Inferior parietal cortex (tissue), 1 donor: ENCODE results near the gene TSPEAR.

Experiments
- DNase-seq: peaks from one replicate; pipeline ENCODE4 v3.0.0-alpha.2; 2016; ENCODE audit errors: extremely low spot score

The TSPEAR gene

DNA sequence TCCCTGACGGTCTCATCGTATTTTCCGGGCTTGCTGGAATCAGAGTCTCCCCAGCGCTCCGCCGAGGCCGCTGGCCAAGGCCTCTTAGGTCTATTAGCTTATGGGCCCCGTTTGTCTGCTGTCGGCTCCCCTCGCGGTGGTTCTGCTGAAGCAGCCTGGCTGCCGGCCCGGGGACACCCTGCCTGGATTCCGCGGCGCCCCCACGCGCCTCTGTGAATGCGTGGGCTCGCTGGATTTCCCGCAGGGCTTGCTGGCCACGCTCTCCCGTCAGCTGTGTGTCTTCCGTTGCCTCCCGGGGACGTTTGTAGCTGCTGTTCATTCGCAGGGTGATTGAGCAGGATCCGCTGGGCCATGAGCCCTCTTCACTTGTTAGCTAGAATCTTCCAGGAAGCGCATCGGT lies 247.6 kb downstream of the TSPEAR start:
- no peak for DNase-seq

DNA sequence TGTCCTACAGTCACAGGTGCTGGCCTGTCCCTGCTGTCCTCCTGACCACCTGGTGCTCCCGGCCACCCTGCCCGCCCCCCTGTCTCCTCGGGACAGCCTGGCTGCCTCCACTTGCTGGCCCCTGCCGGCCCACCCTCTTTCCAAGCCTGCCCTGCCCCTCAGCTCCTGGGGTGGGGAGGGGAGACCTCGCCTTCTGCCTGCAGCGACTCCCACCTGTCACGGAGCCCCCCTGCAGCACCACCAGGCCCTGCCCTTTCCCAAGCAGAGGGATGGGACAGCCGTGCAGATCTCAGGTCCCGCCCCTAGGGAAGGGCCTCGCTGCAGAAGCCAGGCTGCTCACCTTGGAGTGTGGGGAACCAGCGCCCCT lies 248.6 kb downstream of the TSPEAR start:
- no peak for DNase-seq

DNA sequence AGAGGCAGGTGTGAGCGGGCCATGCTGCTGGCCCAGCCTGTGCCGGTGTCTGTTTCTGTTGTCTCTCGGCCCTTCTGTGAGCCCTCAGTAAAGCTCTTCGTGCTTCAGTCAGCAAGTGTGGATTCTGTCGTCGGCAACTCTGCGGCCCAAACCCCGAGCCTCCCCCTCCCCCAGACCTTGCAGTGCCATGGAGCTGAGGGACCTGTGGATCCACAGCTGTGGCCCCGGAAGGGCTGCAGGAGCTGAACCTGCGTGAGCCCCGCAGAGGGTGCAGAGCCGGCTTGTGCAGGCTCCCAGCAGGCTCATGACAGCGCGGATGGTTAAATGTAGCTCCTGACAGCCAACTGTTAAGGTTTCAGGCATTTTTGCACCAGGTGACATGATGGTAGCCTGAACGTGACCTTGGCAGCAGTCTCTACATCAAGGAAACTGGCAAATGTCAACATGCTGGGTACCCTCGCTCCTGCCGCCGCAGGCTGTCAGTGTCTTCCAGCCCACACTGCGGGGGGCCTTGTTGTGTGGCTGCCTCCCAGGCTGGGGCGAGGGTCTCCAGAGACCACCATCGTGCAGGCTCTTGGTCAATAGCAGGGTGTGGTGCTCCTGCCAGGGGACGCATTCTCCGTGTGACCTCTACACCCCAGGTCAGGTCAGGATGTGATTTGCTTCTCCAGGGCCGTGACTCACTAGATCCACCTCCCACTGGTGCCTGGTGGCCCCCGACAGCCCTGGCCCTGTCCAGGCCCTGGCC lies 249.1 kb downstream of the TSPEAR start:
- DNase-seq: no peak

DNA sequence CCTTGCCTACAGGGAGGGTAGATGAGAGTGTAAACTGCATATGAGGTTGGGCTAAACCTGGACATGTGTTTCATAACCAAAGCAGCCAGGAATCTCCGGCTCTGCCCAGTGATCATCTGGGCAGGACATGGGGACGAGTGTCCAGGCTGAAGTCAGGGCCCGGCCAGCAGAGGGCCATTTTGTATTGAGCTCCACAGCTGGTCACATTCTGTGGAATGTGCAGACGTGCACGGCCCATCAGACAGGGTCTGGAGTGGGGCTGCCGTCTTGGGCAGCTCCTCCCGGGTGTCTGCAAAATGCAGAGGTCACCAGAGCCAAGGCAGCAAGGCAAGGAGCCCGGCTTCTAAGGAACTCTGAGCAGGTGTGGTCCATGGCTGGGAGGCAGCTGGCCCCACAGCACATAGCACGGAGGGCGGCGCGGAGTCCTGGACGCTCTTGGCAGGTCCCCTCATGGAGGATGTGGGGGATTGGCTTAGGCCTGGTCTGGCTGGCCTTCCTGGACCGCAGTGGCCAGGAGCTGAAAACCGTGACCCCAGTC lies 249.8 kb downstream of the TSPEAR start:
- DNase-seq: no peak

DNA sequence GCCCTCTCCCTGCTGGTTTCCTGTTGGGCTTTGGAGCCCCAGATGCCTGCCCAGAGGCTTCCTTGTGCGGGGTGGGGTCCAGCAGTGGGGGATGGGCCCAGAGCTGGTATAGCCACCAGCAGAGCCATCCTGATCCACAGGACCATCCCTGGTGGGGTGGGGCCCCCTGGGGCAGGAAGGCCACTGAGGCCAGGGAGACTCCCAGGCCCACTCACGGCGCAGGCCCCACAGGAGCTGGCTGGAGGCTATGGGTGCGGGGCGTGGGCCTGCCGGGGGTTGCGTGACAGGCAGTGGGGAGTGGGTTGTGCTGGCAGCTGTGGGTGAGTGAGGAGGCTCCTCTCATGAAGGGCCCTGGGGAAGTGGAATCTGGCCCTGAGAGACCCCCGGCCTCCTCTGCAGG lies 250.4 kb downstream of the TSPEAR start:
- DNase-seq: no peak

DNA sequence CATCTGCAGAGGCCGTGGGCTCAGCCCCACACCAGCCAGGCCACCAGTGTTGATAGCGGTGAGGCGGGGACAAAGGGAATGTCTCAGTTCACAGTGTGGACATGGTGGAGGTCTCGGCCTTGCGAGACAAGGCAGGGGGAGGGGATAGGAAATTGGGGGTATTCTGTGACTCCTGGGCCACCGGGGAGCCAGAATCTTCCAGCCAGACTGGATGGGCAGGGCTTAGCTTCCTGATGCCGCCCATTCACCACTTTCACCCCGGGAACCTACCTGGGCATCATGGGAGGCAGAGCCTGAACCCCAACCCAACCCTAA lies 251.0 kb downstream of the TSPEAR start:
- no peak for DNase-seq

DNA sequence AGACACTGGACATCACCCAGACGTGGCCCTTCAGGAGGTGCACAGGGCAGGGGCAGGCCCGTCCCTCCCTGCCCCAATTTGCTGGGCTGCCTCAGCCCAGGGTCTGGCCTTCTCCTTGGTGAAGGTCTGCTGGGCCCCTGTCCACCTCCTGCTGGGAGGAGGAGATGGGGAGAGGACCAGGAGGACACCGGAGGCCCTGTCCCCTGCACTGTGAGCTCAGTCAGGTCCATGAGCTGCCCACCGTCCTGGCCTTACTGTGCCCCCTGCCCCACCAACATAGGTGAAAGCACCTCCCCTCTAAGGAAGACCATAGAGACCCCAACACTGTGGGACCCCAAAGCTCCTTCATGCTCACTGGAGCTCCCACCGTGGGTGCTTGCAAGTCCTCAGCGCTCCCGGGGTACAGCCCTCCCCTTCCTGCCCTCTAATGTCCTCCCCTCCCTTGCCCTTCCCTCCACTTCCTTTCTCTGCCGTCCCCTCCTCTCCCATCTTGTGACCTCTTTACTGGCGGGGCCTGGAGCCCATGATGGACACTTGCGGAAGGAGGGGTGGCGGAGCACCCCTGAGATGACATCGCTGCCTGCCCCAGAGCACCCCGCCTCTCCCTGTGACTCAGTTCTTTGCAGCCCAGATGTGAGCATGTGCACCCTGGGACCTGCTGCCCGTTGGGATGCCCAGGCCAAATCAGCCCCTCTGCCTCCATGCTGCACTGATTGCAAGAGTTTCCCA lies 251.5 kb downstream of the TSPEAR start:
- no peak for DNase-seq

DNA sequence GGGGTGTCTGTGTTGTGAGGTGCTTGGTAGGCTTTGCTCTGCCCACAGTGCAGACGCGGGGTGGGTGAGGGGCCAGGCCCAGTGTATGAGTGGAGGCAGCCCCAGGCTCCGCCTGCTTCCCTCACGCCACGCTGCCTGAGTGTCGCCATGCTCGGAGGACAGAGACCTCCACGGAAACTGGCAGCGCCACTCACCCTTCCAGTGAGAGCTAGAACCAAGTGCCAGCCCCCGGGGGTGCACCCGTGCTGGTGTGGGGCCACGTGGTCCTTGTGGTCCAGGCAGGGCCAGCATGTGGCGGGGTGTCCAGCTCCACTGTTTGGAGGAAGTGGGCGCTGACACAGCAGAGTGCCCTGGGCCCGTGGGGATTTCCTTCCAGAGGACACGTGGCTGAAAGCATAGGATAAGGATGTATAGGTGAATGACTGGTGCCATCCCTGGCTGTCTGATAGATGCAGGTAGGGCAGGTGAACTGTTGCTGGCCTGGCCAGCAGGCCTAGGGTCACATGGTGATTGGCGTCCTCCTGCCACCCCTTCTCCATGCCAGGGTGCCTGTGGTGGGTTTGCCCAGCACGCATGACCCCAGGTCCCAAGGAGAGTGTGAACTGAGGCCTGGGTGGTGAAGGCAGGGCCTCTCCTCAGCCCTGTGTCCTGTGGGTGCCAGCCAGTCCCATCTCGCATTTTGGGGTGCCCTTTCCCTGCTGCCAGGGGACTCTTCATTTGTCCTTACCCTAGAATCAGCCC lies 252.2 kb downstream of the TSPEAR start:
- no peak for DNase-seq

DNA sequence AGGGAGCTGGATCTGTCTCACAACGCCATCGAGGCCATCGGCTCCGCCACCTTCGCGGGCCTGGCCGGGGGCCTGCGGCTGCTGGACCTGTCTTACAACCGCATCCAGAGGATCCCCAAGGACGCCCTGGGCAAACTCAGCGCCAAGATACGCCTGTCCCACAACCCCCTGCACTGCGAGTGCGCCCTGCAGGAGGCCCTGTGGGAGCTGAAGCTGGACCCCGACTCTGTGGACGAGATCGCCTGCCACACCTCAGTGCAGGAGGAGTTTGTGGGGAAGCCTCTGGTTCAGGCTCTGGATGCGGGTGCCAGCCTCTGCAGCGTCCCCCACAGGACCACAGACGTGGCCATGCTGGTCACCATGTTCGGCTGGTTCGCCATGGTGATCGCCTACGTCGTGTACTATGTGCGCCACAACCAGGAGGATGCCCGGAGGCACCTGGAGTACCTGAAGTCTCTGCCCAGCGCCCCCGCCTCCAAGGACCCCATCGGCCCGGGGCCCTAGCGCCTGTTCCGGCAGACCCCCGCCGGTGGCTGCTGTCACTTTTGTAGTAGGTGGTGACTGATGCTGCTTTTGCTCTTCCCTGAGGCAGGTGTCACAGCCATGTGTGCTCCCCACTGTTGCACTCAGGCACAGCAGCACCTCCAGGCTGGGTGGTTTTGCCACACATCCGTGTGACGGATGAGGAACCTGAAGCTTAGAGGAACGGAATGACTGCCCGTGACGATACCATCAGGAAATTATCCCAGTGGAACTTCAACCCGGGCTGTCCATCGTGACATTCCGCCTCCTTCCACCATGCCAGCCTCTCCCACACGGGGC lies 254.2 kb downstream of the TSPEAR start:
- no peak for DNase-seq

DNA sequence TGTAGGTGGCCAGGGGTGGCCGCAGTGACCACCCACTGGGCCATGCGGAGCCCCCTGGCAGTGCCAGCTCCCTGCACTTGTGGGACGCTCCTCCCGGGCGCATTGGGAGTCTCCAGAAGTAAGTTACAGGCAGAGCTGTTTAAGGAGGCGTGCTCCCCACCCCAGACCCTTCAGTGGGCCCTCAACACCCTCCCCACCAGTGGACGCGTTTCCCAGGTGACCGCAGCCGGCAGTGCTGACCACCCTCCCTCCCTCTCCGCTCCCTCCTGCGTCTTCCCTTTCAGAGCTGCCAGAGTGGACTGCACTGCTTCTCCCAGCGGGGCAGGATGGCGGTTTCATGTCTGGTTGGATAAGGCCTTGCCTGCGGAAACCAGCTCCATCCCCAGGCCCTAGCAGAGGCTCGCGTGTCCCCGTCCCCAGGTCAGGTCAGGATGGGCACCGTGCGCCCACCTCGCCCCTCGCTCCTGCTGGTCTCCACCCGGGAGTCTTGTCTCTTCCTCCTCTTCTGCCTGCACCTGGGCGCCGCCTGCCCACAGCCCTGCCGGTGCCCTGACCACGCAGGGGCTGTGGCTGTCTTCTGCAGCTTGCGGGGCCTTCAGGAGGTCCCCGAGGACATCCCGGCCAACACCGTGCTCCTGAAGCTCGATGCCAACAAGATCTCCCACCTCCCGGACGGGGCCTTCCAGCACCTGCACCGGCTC lies 255.0 kb downstream of the TSPEAR start:
- no peak for DNase-seq

DNA sequence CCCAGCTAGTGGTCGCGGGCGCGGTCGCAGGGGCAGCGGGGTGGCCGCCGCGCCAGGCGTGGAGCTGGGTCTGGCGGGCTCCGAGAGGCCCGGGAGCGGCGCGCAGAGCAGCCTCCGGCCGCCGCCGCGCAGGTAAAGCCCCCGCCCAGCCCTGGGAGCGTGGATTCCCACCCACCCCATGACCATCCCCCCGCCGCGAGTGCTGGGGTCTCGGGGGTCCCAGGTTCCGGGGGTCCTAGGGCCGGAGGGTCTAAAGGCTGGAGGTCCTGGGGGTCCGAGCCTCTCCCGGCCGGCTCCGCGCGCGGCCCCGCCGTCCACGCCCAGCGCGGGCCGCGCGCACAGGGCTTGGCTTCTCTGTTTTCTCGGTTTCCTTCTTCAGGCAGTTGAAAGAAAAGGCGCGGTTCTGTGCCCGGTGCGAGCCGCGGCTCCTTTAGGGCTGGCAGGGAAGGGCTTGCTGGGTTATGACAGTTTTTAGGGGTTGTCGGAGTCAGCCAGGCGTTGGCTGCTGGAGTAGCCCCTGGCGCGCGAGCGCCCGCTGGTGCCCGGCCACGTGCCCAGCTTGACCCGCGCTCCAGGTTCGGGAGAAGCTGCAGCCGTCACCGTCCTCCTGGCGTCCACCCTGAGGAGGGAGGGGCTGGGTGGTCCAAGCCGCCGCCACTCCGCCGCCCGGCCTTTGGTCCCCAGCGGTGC lies 255.7 kb downstream of the TSPEAR start:
- no peak for DNase-seq

DNA sequence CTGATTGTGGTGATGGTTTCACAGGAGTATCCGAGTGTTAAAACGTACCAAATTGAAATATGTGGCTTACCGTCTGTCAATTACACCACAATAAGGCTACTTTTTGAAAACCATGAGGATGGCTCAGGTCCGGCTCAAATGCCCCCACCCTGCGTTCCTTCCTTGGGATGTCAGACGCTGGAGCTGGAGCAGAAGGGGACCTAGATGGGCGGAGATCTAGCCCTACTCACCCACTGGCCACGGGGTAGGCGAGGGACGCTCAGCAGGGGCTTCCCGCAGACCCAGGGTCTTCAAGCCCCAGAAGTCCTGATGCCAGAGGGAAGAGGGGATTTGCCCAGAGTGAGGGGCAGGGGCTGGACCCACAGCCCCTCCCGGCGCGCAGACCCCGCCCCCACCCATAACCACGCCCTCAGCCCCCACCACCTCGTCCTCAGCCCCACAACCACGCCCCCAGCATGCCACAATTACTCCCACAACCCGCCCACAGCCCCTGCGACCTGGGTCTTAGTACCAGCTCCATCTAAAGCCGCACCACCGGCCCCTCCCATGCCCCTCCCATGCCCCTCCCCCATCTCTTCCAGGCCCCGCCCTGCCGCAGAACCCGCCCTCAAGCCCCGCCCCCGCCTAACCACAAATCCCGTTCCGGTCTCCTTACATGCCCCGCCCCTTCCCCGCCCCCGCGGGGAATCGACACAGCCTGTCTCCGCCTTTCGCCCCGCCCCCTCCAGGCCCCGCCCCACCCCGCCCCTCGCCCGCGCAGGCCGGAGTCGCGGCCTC lies 256.4 kb downstream of the TSPEAR start, which contains the start of gene LRRC3:
TSS of gene LRRC3 (plus strand) at position 764 of the 777 bp plus-strand sequence. CDS start 1,135 bp downstream, outside the sequence.
- DNase-seq: no peak

DNA sequence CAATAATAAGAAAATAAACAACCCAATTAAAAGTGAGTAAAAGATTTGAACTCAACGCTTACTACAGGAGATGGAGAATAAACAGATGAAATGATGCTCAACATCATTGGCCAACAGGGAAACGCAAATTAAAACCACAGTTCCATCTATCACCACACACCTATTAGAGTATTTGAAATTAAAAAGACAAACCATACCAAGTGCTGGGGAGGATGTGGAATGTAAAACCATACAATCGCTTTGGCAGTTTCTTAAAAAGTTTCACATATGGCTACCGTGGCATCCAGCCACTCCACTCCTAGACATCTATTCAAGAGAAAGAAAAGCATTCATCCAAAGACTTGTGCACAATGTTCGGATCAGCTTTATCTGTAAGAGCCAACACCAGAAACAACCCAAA lies 257.3 kb downstream of the TSPEAR start:
- no peak for DNase-seq

DNA sequence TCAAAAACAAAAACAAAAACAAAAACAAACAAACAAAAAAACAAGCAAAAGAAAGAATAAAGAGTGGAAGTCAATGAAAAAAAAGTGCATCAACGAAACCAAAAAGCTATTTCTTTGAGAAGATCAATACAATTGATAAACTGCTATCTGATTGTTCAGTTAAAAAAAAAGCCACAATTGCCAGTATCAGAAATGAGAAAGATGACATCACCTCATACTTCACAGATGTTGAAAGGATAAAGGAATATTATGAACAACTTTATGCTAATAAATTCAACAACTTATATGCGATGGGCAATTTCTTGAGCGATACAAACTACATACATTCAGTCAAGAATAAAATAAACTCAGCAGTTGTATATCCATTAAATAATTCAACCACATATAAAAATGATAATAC lies 258.3 kb downstream of the TSPEAR start:
- DNase-seq: no peak

DNA sequence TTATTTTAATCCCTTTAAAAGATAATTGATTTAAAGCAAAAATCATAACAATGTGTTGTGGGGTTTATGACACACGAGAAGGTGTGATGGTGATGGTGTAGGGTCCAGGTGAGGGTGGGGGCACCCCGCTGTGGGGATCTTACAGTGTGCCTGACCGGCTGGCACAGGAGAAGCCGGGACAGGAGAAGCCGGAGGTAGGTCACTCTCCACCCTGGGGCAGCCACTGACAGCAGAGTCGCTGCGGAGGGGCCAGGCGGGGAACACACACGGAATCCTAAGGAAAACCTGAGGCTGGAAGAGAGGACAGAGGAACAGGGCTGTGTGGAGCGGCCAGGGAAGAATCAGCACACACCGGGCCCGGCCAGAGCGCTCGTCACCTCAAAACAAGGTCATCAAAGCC lies 260.4 kb downstream of the TSPEAR start:
- no peak for DNase-seq

DNA sequence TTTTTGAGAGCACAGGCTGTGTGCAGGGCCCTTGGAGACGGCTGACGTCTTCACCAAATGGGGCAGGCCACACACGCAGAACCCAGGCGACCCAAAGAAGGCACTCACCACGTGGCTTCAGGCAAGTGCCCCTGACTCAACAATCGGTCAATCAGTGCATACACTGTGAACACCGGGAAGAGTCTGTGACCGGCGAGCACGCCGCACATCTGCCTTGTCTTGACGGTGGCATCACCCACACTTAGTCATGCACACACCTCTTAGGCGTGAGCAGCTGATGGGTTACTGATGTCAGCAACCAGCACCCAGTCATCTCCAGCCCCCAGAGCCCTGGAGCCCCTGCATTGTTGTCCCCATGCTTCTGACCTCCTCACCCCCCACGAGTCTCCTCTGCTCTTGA lies 261.0 kb downstream of the TSPEAR start:
- DNase-seq: no peak

DNA sequence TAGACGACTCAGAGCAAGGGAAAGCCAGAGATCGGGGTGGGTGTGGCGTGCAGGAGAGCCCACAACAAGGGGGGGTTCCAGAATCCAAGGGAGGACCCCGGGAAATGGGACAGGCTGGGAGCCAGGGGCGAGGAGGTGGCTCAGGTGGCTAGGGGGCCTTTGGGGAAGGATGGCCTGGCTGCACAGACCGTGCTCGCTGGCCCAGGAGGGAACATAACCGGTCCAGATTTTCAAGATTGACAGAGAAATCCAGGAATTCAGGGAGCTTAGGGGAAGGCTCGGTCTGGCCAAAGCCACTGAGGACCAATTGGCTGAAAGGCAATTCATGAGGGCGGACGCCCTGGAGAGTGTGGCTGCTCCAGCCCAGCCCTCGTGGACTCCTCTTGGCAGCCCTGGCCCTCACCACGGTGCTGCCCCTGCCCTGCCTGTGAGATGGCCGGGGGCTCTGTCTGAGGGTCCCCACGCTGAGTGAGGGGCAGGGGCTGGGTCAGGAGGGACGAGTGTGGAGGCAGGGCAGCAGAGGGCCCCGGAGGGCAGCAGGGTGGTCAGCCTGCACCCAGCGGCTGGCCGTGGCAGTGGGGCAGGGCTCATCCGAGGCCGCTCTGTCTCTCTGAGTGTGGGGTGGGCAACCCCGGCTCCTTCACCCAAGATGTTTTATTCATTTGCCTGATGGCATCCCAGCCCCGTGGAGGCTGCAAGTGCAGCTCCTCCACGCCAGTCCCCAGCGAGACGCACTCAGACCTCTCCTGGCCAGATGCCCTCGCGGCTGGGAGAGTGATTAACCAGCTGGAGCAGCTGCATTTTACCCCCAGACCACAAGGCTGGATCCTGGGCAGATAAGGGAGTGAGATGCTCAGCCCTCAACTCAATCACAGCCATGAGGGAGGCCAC lies 261.7 kb downstream of the TSPEAR start:
- no peak for DNase-seq

DNA sequence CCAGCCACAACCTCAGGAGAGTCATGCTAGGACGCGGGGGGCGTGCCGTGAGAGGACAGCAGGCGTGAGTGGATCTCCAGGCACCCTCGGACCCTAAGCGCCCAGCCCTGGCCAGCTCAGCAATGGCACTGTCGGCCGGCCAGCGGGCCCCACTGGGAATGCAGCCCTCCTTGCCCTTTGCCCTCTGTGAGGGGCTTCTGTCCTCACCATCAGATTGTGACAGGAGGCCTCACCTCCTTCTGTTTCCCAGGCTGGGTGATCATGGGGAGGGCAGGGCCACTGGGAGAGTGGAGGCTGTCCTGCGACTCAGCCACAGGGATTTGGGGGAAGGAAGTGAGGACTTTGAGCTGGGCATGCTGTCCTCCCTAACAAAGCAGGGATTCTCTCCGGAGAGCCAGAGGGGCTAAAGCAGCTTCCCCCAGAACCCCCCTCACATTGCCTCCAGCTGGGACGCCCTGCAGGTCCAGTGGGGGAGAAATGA lies 262.7 kb downstream of the TSPEAR start:
- DNase-seq: no peak
